ENCODE measurements around the gene SULT2B1. TPM values are rescaled to one million over a fixed set of nuclear protein-coding genes. Genes with fewer than 3 reads are reported as not detected.

Gene SULT2B1
- total and polyA plus RNA-seq, 2 experiments from 2014 or later, result 0.20 TPM; not detected in 1

DNA sequence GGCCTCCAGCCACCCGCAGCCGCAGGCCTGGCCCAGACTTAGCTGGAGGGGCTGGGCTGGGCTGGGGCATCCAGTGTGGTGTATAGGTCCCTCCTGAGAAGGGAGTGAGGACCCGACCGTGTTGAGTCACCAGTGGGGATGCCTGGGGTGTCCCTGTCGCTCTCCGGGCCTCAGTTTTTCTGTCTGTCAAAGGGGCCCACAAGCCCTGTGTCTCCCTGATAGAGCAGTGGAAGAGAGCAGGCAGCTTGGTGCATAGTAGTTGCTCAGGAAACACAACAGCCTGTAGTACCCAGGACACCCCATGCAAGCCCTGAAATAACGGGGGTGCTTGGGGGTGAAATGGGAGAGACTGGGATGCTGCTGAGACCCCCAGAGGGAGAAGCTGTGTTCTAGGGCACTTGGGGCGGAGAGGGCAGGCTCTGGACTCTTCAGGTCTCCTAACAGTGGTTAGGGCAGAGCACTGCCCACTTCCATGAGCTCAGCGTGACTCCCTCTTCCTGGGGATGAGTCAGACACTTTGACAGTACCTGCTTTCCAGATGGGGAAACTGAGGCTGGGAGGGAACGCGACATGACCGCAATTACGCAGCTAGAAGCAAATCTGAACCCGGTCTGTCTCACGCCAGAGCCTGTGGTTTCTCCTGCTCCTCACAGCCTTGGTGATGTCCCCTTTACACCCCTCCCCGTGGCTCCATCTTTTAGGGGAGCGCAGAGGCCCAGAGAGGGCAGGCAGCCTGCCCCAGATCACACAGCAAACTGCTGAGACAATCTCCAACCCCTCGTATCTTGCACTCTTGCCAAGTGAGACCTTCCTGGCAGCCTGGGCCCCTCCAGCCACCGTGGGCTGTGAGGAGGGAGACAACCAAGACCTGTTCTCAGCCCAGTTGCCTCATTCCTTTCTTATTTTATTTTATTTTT lies 692 bp downstream of the SULT2B1 start:
- no peaks in the 10 kb centered on the region for H3K9me3 ChIP-seq (ENCODE audit: low read depth)
- DNase-seq (ENCODE audit: low read depth in 1 of 2, low spot score in 1 of 2), result no peak
- no peaks in the 10 kb centered on the region for H3K27me3 ChIP-seq
- H3K27ac ChIP-seq, result no peak overlapping the region
- H3K36me3 ChIP-seq, result no peaks in the 10 kb centered on the region
- TF ChIP-seq CTCF (IDR thresholded peaks at IDR 0.05; ENCODE audit: low read depth, low read length), result no peak
- H3K4me3 ChIP-seq, result no peak overlapping the region
- H3K4me1 ChIP-seq (ENCODE audit: low read depth), result peaks cover 6% of the 10 kb centered on the region

DNA sequence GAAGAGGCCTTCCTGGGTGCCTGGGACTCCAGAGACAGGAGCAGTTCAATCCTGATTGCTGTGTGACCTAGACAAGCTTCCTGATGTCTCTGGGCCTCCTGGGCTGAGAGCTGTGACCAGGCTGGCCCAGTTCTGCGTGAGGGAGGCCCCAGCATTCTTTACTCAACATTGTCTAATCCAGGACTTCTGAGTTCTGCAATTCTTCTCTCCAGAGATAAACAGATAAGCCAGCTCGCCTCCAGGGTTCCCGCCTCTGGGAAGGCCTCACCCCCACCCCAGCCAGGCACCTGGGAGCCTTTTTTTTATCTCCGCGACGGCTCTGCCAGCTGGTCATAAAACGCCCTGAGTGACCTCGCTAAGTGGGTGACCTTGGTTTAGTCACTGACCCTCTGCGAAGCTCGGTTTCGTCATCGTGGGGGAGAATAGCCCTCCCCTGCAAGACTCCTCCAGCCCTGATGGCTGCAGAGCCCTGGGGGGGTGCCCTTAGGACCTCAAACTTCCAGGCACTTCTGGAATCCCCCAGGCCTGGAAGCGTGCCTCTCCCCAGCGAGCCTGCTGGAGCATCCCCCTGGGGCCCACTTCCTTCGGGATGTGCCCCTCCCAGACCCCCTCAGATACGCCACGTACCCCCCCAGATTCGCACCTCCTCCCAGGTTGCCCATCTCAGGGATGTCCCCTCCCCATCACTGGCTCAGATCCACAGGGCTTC lies 1.9 kb downstream of the SULT2B1 start:
- Histone ChIP-seq H3K27me3 (no peaks in the 10 kb centered on the region), H3K4me1 (ENCODE audit: low read depth) (peaks cover 6% of the 10 kb centered on the region), H3K9me3 (ENCODE audit: low read depth) (no peaks in the 10 kb centered on the region), H3K27ac (no peak overlapping the region), H3K36me3 (no peaks in the 10 kb centered on the region), H3K4me3 (no peak overlapping the region)
- no peak for TF ChIP-seq CTCF (IDR thresholded peaks at IDR 0.05; ENCODE audit: low read depth, low read length)
- peak; percentile 17 to 72 for DNase-seq (ENCODE audit: low read depth in 1 of 2, low spot score in 1 of 2)

DNA sequence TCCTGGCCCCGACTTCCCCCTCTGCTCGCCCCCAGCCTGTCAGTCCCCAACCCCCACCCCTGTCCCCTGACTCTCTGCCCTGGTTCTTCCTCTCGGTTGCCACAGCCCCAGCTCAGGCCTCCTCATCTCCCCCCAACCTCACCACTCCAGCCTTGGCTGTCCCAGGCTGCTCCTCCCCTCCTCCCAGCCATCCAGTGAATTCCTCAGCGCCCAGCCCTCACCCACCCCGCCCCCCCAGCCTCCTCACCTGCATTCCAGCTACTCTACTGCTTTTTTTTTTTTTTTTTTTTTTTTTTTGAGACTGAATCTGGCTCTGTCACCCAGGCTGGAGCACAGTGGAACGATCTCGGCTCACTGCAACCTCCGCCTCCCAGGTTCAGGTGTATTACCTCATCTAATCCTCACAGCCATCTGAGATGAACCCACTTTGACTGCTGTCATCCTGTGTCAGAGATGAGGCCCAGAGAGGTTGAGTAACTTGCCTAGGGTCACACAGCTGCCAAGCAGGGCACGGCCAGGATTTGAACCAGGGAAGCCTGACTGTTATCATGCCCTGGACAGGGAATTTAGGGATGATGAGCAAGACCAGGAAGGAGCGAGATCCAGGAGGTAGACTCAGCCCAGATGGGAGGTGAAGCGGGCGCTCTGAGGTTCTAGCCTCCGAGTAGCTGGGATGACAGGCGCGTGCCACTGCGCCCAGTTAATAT lies 2.6 kb downstream of the SULT2B1 start:
- peaks cover 6% of the 10 kb centered on the region for H3K4me1 ChIP-seq (ENCODE audit: low read depth)
- H3K4me3 ChIP-seq, result no peak overlapping the region
- H3K36me3 ChIP-seq, result no peaks in the 10 kb centered on the region
- TF ChIP-seq CTCF (IDR thresholded peaks at IDR 0.05; ENCODE audit: low read depth, low read length), result no peak
- peak; percentile 19 to 36 for DNase-seq (ENCODE audit: low read depth in 1 of 2, low spot score in 1 of 2)
- no peaks in the 10 kb centered on the region for H3K27me3 ChIP-seq
- H3K9me3 ChIP-seq (ENCODE audit: low read depth), result no peaks in the 10 kb centered on the region
- no peak overlapping the region for H3K27ac ChIP-seq

DNA sequence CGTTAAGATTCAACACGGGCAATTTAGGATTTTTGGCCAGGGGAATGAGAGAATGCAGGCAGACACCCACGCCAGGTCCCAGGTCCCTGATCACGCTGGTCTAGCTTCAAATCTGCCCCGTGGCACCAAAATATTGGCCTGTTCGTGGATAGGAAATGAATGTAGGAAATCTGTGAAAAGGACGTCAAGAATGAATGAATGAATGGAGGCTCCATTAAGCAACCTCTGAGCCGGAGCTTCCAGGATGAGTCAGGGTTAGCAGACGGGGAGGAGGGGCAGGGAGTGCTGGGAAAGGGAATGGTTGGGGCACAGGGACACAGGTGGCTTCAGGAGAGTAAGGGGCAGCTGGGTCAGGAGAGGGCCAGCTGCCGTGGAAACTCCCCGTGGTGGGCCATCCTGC lies 4.2 kb downstream of the SULT2B1 start:
- H3K4me3 ChIP-seq, result no peak overlapping the region
- H3K9me3 ChIP-seq (ENCODE audit: low read depth), result no peaks in the 10 kb centered on the region
- DNase-seq (ENCODE audit: low read depth in 1 of 2, low spot score in 1 of 2), result peak in 1 of 2 donors; percentile 60
- H3K27me3 ChIP-seq, result no peaks in the 10 kb centered on the region
- no peaks in the 10 kb centered on the region for H3K36me3 ChIP-seq
- H3K27ac ChIP-seq, result no peak overlapping the region
- H3K4me1 ChIP-seq (ENCODE audit: low read depth), result peaks cover 6% of the 10 kb centered on the region
- no peak for TF ChIP-seq CTCF (IDR thresholded peaks at IDR 0.05; ENCODE audit: low read depth, low read length)

DNA sequence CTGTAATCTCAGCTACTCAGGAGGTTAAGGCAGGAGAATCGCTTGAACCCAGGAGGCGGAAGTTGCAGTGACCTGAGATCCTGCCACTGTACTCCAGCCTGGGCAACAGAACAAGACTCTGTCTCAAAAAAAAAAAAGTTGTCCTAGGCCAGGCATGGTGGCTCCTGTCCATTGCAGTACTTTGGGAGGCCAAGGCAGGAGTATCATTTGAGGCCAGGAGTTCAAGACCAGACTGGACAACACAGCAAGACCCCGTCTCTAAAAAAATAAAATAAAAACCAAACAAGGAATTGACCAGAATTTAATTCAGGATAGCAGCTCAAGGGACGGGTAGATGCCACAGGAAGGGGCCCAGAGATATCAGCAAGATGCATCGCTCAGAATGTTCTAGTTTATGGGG lies 4.9 kb downstream of the SULT2B1 start:
- no peaks in the 10 kb centered on the region for H3K36me3 ChIP-seq
- H3K4me1 ChIP-seq (ENCODE audit: low read depth), result peaks cover 6% of the 10 kb centered on the region
- H3K27me3 ChIP-seq, result no peaks in the 10 kb centered on the region
- no peak overlapping the region for H3K4me3 ChIP-seq
- TF ChIP-seq CTCF (IDR thresholded peaks at IDR 0.05; ENCODE audit: low read depth, low read length), result no peak
- H3K27ac ChIP-seq, result no peak overlapping the region
- no peaks in the 10 kb centered on the region for H3K9me3 ChIP-seq (ENCODE audit: low read depth)
- DNase-seq (ENCODE audit: low read depth in 1 of 2, low spot score in 1 of 2), result no peak
